Measurements from ENCODE around the gene FHOD1.

The FHOD1 gene

DNA sequence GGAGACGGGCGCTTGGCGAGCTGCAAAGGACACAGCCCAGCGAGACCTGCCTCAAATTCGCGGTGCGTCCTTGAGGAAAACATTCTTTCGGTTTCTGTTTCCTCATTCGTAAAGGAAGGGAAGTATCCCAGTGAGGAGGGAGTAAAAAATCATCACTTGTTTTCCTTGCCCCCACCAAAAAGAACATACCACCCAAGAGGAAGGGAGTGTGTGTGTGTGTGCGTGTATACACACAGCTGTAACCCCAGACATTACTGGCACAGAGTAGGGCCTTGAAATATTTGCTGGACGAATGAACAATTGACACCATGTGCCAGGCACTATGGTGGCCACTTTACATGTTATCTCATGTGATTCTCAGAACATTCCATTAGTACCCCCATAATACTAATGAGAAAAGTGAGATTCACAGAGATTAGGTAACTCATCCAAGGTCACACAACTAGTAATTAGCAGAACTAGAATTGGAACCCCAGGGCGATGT is 61.6 kb downstream of the FHOD1 start:
- intact Hi-C loops (cut with DNase I): no loop called here
- DNase-seq: no peak

DNA sequence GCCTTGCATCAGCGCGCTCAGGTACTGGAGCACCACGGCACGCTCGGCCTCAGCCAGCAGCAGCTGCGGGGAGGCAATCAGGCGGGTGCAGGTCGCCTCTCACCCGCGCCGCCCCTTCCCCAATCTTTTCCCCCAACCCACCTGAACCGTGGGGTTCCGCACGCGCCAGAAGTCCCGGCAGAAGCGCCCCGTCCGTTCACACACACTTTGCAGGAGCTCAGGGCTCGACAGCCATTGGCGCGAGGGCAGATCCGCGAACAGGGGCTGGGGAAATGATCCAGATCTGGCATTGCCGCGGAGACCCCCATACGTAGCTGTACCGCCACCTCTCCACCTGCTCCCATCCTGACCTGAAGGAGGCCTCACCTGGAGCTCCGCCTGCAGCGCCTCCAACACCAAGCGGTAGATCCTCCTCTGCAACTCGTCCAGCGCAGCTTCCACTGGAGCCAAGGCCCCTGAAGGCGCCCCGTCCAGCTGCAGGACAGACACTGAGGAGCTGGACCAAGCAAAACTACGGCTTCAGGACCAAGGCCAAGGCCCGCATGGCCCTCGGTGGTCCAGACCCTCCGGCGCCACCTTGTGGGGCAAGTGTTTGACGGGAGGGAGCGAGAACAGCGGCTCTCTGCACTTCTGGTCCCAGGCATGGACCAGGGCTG is 62.2 kb downstream of the FHOD1 start:
- DNase-seq: peak; percentile 81 to 96 (median 89)
- intact Hi-C loops (cut with DNase I): no loop called here

DNA sequence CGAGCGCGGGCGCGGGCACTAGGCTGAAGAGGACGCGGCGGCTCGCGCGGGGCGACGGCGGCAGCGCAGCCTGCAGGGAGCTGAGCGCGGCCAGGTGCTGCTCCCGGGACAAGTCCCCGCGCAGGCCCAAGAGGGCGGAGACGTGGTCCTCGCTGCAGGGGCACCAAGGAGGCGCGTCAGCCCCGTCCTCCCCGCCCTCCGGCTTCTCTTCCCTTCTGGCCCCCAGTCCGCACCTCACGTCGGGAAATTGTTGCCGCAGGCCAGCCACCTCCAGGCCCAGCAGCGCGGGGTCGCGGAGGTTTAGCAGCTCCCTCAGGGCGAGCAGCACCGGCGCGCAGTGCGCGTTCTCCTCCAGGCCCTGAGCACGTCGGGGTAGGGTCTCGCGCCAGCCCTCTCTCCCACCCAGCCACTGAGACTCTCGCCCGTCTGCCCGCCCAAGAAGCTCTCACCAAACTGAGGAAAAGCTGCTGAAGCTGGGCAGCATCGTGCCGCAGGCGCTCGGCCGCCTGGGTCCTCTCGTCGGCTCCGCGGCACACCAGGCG is 62.8 kb downstream of the FHOD1 start:
- peak in 4 of 42 donors; percentile 28 to 61 (median 42) for DNase-seq
- intact Hi-C loops (cut with DNase I): no loop called here

DNA sequence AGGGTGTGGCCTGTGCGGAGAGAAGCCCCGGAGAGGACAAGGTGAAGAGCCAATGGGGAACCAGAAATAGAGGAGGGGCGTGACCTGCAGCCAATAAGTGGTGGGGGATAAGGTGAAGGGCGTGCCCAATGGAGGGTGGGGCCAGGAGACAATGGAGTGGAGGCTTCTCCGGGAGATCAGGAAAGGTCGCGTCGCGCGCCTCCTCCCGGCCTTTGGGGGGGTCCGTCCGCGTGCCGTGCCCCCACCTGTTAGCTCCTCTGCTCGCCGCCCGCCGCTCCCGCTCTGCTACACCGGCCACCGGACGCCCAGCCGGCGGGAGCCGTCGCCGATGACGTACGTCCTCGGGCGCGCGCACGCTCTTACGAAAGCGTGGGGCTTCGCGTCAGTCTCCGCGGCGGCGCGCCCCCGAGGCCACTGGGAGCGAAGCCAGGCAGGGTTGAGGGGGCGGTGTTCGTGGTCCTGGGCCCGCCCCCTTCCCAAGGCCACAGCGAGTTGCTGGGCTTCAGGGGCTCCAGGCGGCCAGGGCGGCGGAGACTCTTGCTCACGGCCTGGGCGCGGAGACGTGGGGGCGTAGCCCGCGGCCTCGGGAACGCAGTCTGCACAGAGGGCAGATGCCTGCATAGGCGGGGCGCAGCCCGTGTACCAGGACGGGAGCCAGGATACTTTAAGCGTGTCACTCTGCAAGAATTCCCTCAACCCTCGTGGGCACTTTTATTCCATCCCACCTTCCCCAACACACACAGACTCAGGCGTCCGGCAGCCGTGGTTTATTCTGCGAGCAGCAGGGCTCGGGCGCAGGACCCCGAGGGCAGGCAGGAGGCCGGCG is 63.4 kb downstream of the FHOD1 start, which contains the start of gene MATCAP1:
MATCAP1 (minus strand) TSS at position 337 of the 826 bp plus-strand sequence. CDS start 3,353 bp downstream, outside the sequence.
- intact Hi-C loops (cut with DNase I): no loop called here

DNA sequence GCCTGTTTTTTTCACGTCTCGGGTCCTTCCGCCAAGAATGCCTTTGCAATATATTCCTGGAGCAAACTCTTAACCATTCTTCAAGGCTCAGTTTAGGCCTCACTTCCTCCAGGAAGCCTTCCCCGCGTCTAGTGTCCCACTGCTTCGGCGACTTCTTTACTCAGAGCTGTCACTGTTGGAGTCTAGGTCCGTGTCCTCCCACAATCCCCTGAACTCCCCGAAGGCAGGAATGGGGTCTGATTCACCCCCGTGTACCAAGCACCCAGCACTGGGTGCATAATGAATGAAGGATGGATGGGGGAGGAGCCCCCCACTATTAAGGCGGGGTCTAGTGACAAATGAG is 64.0 kb downstream of the FHOD1 start:
- no peak for DNase-seq
- intact Hi-C loops (cut with DNase I): no loop called here

More for the DNA sequence above, 63.4 kb downstream of the FHOD1 start, which contains the start of gene MATCAP1:
- peak; percentile 88 to 98 (median 95) for DNase-seq

DNA sequence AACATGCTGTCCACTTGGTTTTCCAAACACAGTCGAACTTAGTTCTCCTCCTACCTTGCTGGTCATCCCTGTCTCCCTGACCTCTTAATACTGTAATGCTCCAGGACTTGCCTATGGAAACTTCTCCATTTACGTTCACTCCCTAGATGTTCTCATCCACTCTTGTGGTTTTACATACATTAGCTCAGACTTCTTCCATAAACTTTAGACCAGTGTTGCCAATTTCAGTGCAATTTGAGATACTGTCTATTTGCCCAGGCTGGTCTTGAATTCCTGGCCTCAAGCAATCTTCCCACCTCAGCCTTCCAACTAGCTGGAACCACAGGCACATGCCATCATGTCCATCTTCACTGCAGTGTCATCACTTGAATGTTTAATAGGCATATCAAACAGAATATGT is 65.0 kb downstream of the FHOD1 start:
- intact Hi-C loops (cut with DNase I): no loop called here
- no peak for DNase-seq

DNA sequence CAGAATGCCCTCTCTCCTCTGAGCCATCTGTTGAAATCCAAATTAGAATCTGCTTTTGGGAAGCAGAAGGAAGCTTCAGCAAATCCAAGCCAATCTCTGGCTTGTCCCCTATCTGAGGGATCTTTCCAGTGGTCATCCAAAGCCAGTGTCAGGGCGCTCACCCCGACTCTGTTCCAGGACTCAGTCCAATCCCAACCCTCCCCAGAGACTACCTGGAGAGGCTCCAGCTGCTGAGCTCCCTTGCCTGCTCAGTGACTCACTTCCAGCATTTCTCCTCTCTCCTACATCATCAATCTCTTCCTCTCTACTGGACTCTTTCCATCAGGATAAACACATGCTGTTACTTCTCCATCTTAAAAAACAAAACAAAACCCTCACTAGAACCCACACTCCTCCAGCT is 65.9 kb downstream of the FHOD1 start:
- no peak for DNase-seq
- intact Hi-C loops (cut with DNase I): no loop called here

DNA sequence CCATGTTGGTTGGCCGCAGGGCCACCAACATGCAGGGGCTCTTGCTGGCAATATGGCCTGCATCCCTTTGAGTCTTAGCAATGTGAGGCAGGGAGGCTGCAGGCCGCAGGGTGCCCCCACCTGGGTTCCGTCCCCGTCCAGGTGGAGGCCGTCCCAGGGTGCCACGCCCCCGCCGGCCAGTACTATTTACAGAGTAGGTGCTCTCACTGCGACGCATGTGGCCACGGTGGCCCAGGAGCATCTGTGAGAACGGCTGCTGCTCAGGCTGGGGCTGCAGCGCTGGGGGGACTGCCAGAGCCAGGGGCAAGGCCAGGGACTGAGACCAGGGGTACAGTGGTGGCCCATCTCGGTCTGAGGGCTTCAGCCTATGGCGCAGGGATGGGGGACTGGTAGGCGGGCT is 67.1 kb downstream of the FHOD1 start:
- intact Hi-C loops (cut with DNase I): no loop called here
- DNase-seq: no peak

DNA sequence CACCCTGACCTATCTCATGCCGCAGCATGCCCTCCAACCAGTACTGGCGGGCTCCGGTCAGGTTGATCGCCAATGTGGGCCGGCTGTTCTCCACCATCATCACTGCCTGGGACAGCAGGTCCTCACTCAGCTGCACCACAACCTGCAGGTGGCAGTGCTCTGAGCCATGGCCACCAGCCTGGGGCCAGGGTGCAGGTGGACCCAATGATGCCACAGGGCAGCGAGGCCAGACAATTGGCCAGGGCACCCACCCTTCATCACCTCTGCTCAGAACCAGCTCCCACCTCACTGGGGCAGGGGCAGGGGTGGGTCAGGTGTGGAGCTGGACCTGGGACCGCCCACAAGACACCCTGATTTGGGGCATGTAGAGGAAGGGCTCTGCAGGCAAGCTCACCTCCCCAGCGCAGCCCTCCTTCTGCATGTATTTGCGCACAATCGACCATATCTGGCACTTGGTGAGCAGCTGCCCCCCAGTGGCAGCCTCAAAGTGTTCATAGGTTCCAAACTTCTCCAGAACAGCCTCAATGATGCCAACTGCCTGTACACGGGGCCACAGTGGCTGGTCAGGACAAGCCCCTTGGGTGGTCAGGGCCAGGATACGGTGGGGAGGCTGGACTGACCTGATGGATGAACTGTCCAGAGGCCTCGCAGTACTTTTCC is 67.7 kb downstream of the FHOD1 start:
- DNase-seq: no peak
- intact Hi-C loops (cut with DNase I): no loop called here
